A549 (cell line): Measurements from ENCODE around the gene PPP1R15A. TPM values are rescaled to one million over a fixed set of nuclear protein-coding genes. Genes with fewer than 3 reads are reported as not detected.
"Not testable (repeated sequence)": the region's sequence is repeated elsewhere in the genome, so short reads cannot be mapped to it uniquely, and the experiment has no call there.

Source experiments
- ATAC-seq, 2 experiments: fragments of 200-7000 bp in 1 of 2; fragments of >200 bp in 1 of 2; cut with Nextera tagmentation in 1 of 2; cut with Tn5 transposase in 1 of 2; 3 replicates each; pipeline versions ENCODE4 v1.8.0 to v1.9.1; 2018 to 2020; ENCODE audit warnings: mild to moderate bottlenecking in 1 of 2, moderate library complexity in 1 of 2
- CTCF ChIA-PET: fragments of 300-600 bp; sonication (Branson Sonifier 250); formaldehyde crosslinking; extraction: SDS; loops from one replicate; lab custom pipeline; 2021; ENCODE audit warnings: antibody characterized with exemption, inconsistent platforms; lab: Yijun Ruan, JAX
- POLR2A ChIA-PET: fragments of 350-600 bp; formaldehyde crosslinking; extraction: SDS; loops from one replicate; lab custom pipeline; 2021; ENCODE audit warnings: antibody characterized with exemption, inconsistent platforms; lab: Yijun Ruan, JAX
- DNase-seq, 2 experiments: peaks; one replicate each; pipeline versions ENCODE4 v3.0.0 to v3.0.0-alpha.2; 2011 to 2016; ENCODE audit warnings: low read depth in 1 of 2, low spot score in 1 of 2
- FAIRE-seq: peaks from 2 replicates; lab custom pipeline; 2011; peaks lifted over from hg19 to GRCh38; lab: Jason Lieb, UNC
- H3K27ac ChIP-seq, 2 experiments: fragments of >200 bp; sonication (Bioruptor Twin); formaldehyde crosslinking; 3 replicates each; pipeline ENCODE4 v1.5.1; 2016 to 2017
- H3K4me1 ChIP-seq: fragments of >200 bp; sonication (Bioruptor Twin); formaldehyde crosslinking; 3 replicates; pipeline ENCODE4 v1.6.1; 2016
- H3K4me2 ChIP-seq: fragments of >200 bp; sonication (Bioruptor Twin); formaldehyde crosslinking; 3 replicates; pipeline ENCODE4 v1.6.1; 2016
- H3K4me3 ChIP-seq: fragments of >200 bp; sonication (Bioruptor Twin); formaldehyde crosslinking; 3 replicates; pipeline ENCODE4 v1.5.1; 2016
- H3K9me3 ChIP-seq: fragments of >200 bp; sonication (Bioruptor Twin); formaldehyde crosslinking; 3 replicates; pipeline ENCODE4 v1.6.1; 2016
- BHLHE40 ChIP-seq: IDR thresholded peaks from 2 replicates; pipeline ENCODE4 v1.6.1; 2012; ENCODE audit warnings: low read depth, low read length, inconsistent platforms
- CBX2 ChIP-seq: fragments of 200-600 bp; sonication (generic); IDR thresholded peaks from 2 replicates; pipeline ENCODE4 v1.6.1; 2016; ENCODE audit warnings: low read depth, mild to moderate bottlenecking, borderline replicate concordance
- CBX8 ChIP-seq: fragments of 200-600 bp; sonication (generic); IDR thresholded peaks from 2 replicates; pipeline ENCODE4 v1.6.1; 2016
- EHMT2 ChIP-seq: fragments of 200-600 bp; sonication (generic); IDR thresholded peaks from 2 replicates; pipeline ENCODE4 v1.6.1; 2016; ENCODE audit warnings: antibody characterized with exemption, low read depth, mild to moderate bottlenecking, moderate library complexity
- ESRRA ChIP-seq: fragments of 150-350 bp; IDR thresholded peaks from 2 replicates; pipeline ENCODE4 v1.6.1; 2014; ENCODE audit warnings: mild to moderate bottlenecking, low read length, borderline replicate concordance
- FOSB ChIP-seq: fragments of 250-450 bp; sonication (Bioruptor Pico); IDR thresholded peaks from 2 replicates; pipeline ENCODE4 v1.5.0; 2020; ENCODE audit warnings: mild to moderate bottlenecking, moderate library complexity
- GATA3 ChIP-seq: IDR thresholded peaks from 2 replicates; pipeline ENCODE4 v1.6.1; 2012; ENCODE audit warnings: borderline replicate concordance
- HES2 ChIP-seq: fragments of >200 bp; sonication (Bioruptor Twin); formaldehyde crosslinking; IDR thresholded peaks from 2 replicates; pipeline ENCODE4 v1.6.1; 2016
- HOXA7 ChIP-seq: fragments of 250-450 bp; sonication (Bioruptor Pico); IDR thresholded peaks from 2 replicates; pipeline ENCODE4 v1.5.0; 2020; ENCODE audit warnings: mild to moderate bottlenecking, moderate library complexity
- JUN ChIP-seq, 2 experiments: fragments of >200 bp; sonication (Bioruptor Twin); formaldehyde crosslinking; IDR thresholded peaks; 2 replicates in 1 of 2; 3 replicates in 1 of 2; pipeline ENCODE4 v1.6.1; 2016 to 2017
- JUNB ChIP-seq: fragments of >200 bp; sonication (Bioruptor Twin); formaldehyde crosslinking; IDR thresholded peaks from 2 replicates; pipeline ENCODE4 v1.6.1; 2016
- KDM1A ChIP-seq: fragments of 200-600 bp; sonication (generic); IDR thresholded peaks from 2 replicates; pipeline ENCODE4 v1.6.1; 2016; ENCODE audit warnings: low read depth, mild to moderate bottlenecking
- KDM5A ChIP-seq: fragments of 200-600 bp; sonication (generic); IDR thresholded peaks from 2 replicates; pipeline ENCODE4 v1.6.1; 2016; ENCODE audit warnings: antibody characterized with exemption, mild to moderate bottlenecking
- MAFK ChIP-seq: fragments of 450-650 bp; IDR thresholded peaks from 2 replicates; pipeline ENCODE4 v1.6.1; 2014; ENCODE audit not compliant: partially characterized antibody
- MAZ ChIP-seq: fragments of 150-350 bp; IDR thresholded peaks from 2 replicates; pipeline ENCODE4 v1.6.1; 2014; ENCODE audit warnings: antibody characterized with exemption, low read depth, low read length, borderline replicate concordance
- MYC ChIP-seq: IDR thresholded peaks from 2 replicates; pipeline ENCODE4 v1.6.1; 2012; ENCODE audit warnings: mild to moderate bottlenecking, inconsistent platforms, low read length, improper control_type of control experiment, borderline replicate concordance
- NFE2L2 ChIP-seq: fragments of 150-350 bp; conservative IDR thresholded peaks from 2 replicates; pipeline ENCODE4 v1.6.1; 2014; ENCODE audit warnings: low read length
- NPAS2 ChIP-seq: fragments of 250-450 bp; sonication (Bioruptor Pico); IDR thresholded peaks from 2 replicates; pipeline ENCODE4 v1.8.0; 2022; ENCODE audit warnings: mild to moderate bottlenecking, moderate library complexity, borderline replicate concordance
- PHF8 ChIP-seq: fragments of 200-600 bp; sonication (generic); IDR thresholded peaks from 2 replicates; pipeline ENCODE4 v1.6.1; 2016; ENCODE audit warnings: low read depth, mild to moderate bottlenecking, antibody characterized with exemption, moderate library complexity, borderline replicate concordance
- POLR2A ChIP-seq: IDR thresholded peaks from 2 replicates; pipeline ENCODE4 v1.6.1; 2012; ENCODE audit warnings: mild to moderate bottlenecking, low read length
- RFX5 ChIP-seq: fragments of 450-650 bp; IDR thresholded peaks from 2 replicates; pipeline ENCODE4 v1.7.1; 2014; ENCODE audit warnings: antibody characterized with exemption, mild to moderate bottlenecking, moderate library complexity
- RNF2 ChIP-seq: fragments of 200-600 bp; sonication (generic); IDR thresholded peaks from 2 replicates; pipeline ENCODE4 v1.6.1; 2016; ENCODE audit warnings: low read depth, mild to moderate bottlenecking, antibody characterized with exemption, moderate library complexity, borderline replicate concordance
- SMC3 ChIP-seq: fragments of >200 bp; sonication (Bioruptor Twin); formaldehyde crosslinking; IDR thresholded peaks from 3 replicates; pipeline ENCODE4 v1.6.1; 2018; ENCODE audit warnings: inconsistent platforms
- TFCP2L1 ChIP-seq: fragments of 250-450 bp; sonication (Bioruptor Pico); IDR thresholded peaks from 2 replicates; pipeline ENCODE4 v1.5.0; 2021; ENCODE audit warnings: mild to moderate bottlenecking
- ZC3H11A ChIP-seq: fragments of 450-650 bp; IDR thresholded peaks from 2 replicates; pipeline ENCODE4 v1.6.1; 2014; ENCODE audit warnings: antibody characterized with exemption, mild to moderate bottlenecking
- ZFP36 ChIP-seq: fragments of 450-650 bp; IDR thresholded peaks from 2 replicates; pipeline ENCODE4 v1.6.1; 2014; ENCODE audit warnings: borderline replicate concordance; ENCODE audit not compliant: partially characterized antibody
- WGBS: methylation state at CpG from one replicate; pipeline ENCODE4 v1.1.6; 2017; ENCODE audit errors: missing lambda C conversion rate; 5-methylcytosine and 5-hydroxymethylcytosine counted together
- polyA plus RNA-seq, 4 experiments: library from polyadenylated mRNA; depleted of rRNA in 3 of 4; stranded (reverse); fragments of >200 nt; fragmentation: RNase III in 1 of 4; extraction: RNeasy Plus Mini Kit Qiagen cat#74134 plus additional on column Dnase treatment in 1 of 4; gene quantifications; 2 replicates in 3 of 4; 3 replicates in 1 of 4; pipeline ENCODE4 v1.2.3, GENCODE V29; 2011 to 2017
- TF ChIP-seq, protein P1 (sequence below): fragments of 450-650 bp; IDR thresholded peaks from 2 replicates; pipeline ENCODE4 v1.6.1; 2014; ENCODE audit warnings: antibody characterized with exemption

Gene PPP1R15A
- polyA plus RNA-seq, 2 of the 4 experiments (the other 2 are of a cell fraction) = 29.7 to 74.2 TPM

DNA sequence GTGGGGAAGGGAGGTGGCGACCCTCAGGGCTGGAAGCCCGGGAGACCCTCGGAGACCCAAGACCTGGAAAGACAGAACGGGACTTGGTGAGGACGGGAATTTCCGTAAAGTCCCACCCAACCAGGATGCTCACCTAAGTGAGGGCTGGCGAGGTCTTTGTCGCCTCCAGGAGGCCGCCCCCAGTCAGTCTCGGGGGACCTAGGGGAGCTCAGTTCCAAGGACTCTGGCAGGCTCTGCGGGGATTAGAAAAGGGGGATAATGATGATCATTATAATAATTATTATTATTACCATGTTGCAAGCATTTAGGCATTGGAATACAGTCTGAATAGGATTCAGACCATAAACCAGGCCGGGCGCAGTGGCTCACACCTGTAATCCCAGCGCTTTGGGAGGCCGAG, 26.8 kb upstream of the PPP1R15A start:
- ATAC-seq = no peak
- no peak overlapping the region for H3K4me3 ChIP-seq
- no peak overlapping the region for H3K4me2 ChIP-seq
- TF ChIP-seq NPAS2 (CRISPR knock-in tag) (no peak), RNF2 (no peak), MYC (no peak), MAFK (no peak), HES2 (no peak), EHMT2 (no peak), NFE2L2 (no peak), FOSB (CRISPR knock-in tag) (no peak), ESRRA (no peak), RFX5 (no peak), MAZ (no peak), HOXA7 (CRISPR knock-in tag) (no peak), PHF8 (no peak), SMC3 (no peak), BHLHE40 (no peak), ZFP36 (no peak), GATA3 (no peak), CBX8 (no peak)
- no peak overlapping the region for H3K27ac ChIP-seq
- H3K9me3 ChIP-seq = no peaks in the 10 kb centered on the region
- H3K4me1 ChIP-seq = no peaks in the 10 kb centered on the region
- POLR2A ChIA-PET = interaction anchor here (0.5 to 2.9 kb wide), 3 partner anchors 9 to 30 kb away, joined by 3 to 15 read pairs (median 4); partner anchors contain the start of gene PPP1R15A
- FAIRE-seq = no peak
- WGBS = 89% methylated on average over 15 of the region's 15 CpGs
- no peak for DNase-seq
- CTCF ChIA-PET = interaction anchor here (0.7 to 24.1 kb wide), 15 partner anchors 8 to 261 kb away, joined by 3 to 927 read pairs (median 5); partner anchors contain the start of genes GYS1, HSD17B14 and RUVBL2

DNA sequence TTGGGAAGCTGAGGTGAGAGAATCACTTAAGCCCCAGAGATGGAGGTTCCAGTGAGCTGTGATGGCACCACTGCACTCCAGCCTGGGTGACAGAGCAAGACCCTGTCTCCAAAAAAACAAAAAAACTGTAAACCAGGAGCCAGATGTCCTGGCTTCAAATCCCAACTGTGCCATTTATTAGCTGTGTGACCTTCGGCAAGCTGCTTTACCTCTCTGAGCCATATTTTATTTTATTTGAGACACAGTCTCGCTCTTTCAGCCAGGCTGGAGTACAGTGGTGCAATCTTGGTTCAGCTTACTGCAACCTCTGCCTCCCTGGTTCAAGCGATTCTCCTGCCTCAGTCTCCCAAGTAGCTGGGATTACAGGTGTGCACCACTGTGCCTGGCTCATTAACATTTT, 25.6 kb upstream of the PPP1R15A start:
- H3K4me1 ChIP-seq, POLR2A ChIA-PET, DNase-seq, H3K27ac ChIP-seq, ATAC-seq, FAIRE-seq, H3K4me2 ChIP-seq, H3K9me3 ChIP-seq, H3K4me3 ChIP-seq: not testable (repeated sequence)
- TF ChIP-seq ZFP36 = peak; percentile 54
- 88% methylated on average over 3 of the region's 3 CpGs for WGBS
- CTCF ChIA-PET = interaction anchor here (1.5 to 24.1 kb wide), 7 partner anchors 8 to 172 kb away, joined by 3 to 927 read pairs (median 21); partner anchors contain the start of gene HSD17B14

- Histone ChIP-seq H3K4me2 (no peak overlapping the region), H3K9me3 (no peaks in the 10 kb centered on the region), H3K4me3 (no peak overlapping the region), H3K4me1 (no peaks in the 10 kb centered on the region), H3K27ac (no peak overlapping the region)
- DNase-seq = no peak
- CTCF ChIA-PET = interaction anchor here (0.6 to 24.1 kb wide), 10 partner anchors 9 to 141 kb away, joined by 3 to 927 read pairs (median 6); partner anchors contain the start of genes BCAT2, GYS1, HSD17B14 and RUVBL2
- 94% methylated on average over 4 of the region's 4 CpGs for WGBS
- no peak for TF ChIP-seq FOSB (CRISPR knock-in tag)
- TF ChIP-seq JUN (IDR thresholded peaks at IDR 0.05) = no peak
- TF ChIP-seq ZC3H11A = no peak
- no peak for TF ChIP-seq KDM1A
- no peak for TF ChIP-seq MAFK
- TF ChIP-seq, protein P1, sequence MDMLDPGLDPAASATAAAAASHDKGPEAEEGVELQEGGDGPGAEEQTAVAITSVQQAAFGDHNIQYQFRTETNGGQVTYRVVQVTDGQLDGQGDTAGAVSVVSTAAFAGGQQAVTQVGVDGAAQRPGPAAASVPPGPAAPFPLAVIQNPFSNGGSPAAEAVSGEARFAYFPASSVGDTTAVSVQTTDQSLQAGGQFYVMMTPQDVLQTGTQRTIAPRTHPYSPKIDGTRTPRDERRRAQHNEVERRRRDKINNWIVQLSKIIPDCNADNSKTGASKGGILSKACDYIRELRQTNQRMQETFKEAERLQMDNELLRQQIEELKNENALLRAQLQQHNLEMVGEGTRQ = no peak
- no peak for TF ChIP-seq BHLHE40
- TF ChIP-seq CBX2 = no peak
- TF ChIP-seq POLR2A = no peak
- no peak for TF ChIP-seq KDM5A
- no peak for TF ChIP-seq TFCP2L1
- no peak for TF ChIP-seq JUNB
- FAIRE-seq = no peak
- POLR2A ChIA-PET = no interaction called here
- peak; percentile 48 to 63; a peak in 4 of 6 replicates for ATAC-seq
Observed at GRCh38 chr19:48852292-48852691, 19.9 kb upstream of the PPP1R15A start.
